Erythroblast (primary cell): Measurements from ENCODE around the gene PRM3.

Experiments
- GATA1 ChIP-seq: IDR thresholded peaks from 2 replicates; pipeline ENCODE4 v1.6.1; 2011; ENCODE audit warnings: low read depth, mild to moderate bottlenecking, control low read depth, low read length, moderate library complexity
- POLR2A ChIP-seq: IDR thresholded peaks from 2 replicates; pipeline ENCODE4 v1.6.1; 2011; ENCODE audit warnings: mild to moderate bottlenecking, low read length

DNA sequence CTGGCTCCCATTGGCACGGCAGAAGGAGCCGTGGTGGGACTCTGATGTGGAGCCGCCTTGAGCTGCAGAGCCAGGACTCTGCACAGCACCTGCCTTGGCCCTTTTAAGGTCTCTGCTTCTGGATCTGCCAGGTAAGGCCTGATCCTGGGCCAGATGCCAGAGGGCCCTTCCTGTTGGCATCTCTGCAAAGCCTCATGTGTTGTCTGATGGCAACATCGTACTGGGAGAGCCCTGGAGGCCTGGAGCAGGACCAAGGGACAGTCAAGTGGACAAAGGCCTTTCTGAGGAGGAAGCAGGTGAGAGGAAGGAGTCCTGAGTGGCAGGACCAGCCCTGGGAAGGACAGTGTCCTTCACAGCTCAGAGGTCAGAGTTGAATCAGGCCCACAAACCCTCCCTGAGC lies 43.5 kb downstream of the PRM3 start:
- no peak for TF ChIP-seq POLR2A
- no peak for TF ChIP-seq GATA1
